ENCODE data around the gene TNRC6A.
"Not testable (repeated sequence)": the region's sequence is repeated elsewhere in the genome, so short reads cannot be mapped to it uniquely, and the experiment has no call there.

TNRC6A gene

DNA sequence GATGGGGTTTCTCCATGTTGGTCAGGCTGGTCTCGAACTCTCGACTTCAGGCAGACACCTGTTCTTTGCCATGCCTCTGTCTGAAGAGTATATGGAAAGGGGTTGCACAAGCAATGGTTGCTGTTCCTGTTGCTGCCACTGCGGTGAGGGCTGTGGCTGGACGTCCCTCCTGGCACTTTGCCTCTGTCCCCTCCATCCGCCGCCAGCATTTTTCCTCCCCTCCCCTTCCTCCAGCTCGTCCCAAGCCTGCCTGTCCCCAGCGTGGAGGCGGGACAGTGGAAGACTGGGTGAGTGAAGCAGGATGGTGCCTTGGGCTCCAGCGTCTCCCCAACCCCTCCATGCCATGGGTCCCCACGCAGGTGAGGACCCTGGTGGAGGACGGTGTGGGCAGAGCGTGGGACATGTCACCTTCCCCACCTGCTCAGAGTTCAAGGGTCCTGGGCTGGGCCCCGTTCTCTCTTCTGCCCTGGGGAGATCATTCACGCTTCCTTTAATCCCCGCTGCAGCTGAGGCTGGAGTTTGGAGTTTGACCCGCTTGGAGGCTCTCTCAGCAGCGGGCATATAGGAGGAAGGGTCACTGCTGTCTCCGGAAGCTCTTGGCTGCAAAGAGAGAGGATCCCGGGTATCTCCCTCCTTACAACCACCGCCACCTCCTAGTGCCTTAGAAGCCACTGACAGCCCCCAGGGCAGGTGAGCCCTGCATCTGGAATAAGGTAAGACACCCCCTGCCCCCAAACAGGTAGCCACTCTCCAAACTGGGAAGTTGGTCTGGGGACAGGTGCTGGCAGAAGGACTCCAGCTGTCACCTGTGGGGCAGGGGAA, 116.5 kb downstream of the TNRC6A start, which contains the start of gene SLC5A11:
SLC5A11 (plus strand) TSS at position 238 of the 822 bp plus-strand sequence. CDS start 12,681 bp downstream, outside the sequence.
- DNase-seq (ENCODE audit: low read depth), result no peak

DNA sequence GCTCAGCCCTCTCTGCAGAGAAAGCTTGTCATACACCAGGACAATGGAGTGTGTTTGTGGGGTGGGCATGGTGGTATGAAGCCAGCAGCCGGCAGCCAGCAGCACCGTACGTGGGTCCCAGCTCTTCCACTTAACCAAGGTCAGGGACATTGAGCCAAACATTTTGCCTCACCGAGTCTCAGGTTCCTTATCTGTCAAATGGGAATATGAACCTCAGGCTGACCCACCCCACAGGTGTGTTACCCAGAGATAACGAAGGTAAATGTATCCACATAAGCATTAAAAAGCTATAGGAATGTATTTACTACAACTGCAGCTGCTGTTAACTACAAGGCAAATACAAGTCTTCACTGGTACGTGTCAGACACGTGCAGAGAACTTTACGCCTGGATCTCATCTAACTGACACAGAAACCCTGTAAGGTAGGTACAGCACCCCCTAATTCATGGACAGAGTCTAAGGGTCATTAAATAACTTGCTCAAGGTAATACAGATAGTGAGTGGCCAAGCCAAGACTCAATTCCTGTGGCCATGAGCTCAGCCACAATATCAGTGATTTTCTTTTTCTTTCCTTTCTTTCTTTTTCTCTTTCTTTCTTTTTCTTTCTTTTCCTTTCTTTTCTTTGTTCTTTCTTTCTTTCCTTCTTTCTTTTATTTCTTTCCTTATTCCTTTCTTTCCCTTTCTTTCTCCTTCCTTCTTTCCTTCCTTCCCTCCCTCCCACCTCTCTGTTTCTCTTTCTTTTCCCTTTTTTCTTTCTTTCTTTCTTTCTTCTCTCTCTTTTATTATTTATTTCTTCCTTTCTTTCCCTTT, 117.3 kb downstream of the TNRC6A start:
- no peak for DNase-seq (ENCODE audit: low read depth)

DNA sequence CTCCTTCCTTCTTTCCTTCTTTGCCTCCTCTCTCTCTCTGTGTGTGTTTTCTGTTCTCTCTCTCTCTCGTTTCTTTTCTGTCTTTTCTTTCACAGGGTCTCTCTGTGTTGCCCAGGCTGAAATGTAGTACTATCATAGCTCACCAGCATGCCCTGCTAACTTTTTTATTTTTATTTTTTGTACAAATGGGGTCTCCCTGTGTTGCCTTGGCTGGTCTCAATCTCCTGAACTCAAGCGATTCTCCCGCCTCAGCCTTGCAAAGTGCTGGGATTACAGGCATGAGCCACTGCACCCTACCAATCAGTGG, 117.9 kb downstream of the TNRC6A start:
- DNase-seq (ENCODE audit: low read depth), result no peak

DNA sequence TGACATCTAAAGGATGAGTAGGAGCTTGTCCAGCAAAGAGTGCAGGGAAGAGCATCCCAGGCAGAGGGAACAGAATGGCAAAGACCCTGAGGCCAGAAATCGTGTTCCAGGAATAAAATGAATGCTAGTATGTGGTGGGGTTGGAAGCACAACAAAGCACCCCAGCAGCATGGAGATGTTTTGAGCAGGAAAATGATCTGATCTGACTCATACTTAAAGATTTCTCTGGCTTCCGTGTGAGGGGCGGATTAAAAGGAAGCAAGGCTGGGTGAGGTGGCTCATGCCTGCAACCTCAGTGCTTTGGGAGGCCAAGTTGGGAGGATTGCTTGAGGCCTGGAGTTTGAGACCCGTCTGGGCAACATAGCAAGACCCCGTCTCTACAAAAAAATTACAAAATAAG, 118.6 kb downstream of the TNRC6A start:
- no peak for DNase-seq (ENCODE audit: low read depth)

DNA sequence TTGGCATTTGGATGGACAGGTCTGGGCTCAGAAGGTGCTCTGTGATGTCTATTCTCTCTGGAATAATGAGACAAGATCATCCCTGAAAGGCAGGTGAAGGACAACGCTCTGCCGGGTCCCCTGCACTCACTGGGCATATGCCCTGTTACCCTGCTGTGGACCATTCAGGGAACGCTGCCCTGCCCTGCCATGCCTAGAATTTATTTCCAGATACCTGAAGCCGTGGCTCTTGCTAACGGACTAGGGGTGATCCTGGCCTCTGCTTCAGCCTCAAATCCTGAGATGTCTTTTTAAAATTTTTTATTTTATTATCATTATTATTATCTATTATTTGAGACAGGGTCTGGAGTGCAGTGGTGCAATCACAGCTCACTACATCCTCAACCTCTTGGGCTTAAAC, 120.2 kb downstream of the TNRC6A start:
- DNase-seq (ENCODE audit: low read depth), result no peak

DNA sequence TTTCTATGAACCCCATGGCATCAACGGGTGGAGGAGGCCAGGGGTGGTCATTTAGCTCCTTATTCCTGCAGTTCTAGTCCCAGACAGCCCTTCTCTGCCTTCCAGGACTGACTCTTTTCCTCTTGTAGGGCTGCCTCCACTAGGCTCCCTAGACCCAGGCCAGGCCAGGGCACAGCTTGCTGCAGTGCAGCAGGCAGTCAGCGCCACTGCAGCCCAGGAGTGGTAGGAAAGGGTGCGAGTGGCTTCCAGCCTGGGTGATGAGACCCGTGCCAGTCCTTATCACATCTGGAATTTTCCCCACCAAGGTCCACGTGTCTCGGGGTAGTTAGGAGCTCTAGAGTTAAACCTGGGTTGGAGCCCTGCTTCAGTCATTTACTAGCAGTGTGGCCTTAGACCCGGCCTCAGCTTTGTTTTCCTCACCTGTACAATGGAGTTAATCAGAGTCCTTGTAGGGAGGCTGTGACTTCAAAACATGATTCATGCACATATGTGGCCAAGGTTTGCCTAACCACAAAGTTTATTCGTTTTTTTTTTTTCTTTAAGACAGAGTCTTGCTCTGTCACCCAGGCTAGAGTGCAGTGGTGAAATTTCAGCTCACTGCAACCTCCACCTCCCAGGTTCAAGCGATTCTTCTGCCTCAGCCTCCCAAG, 121.0 kb downstream of the TNRC6A start:
- no peak for DNase-seq (ENCODE audit: low read depth)

DNA sequence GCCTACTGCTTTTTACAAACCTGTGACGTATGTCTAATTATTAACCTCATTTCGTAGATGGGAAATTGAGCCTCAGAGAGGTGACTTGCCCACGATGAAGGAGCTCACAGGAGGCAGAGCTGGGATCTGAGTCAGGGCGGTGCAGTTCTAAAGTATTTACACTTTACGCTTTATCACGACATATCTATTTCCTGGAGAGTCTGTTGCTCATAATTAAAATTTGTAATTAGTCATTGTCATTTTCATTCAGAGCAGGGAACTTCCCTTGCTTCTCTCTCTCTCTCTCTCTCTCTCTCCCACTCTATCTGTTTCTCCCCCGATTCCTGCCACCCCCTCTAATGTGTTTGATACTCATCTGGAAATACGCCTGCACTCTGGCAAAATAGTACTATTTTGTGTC, 122.2 kb downstream of the TNRC6A start:
- no peak for DNase-seq (ENCODE audit: low read depth)

DNA sequence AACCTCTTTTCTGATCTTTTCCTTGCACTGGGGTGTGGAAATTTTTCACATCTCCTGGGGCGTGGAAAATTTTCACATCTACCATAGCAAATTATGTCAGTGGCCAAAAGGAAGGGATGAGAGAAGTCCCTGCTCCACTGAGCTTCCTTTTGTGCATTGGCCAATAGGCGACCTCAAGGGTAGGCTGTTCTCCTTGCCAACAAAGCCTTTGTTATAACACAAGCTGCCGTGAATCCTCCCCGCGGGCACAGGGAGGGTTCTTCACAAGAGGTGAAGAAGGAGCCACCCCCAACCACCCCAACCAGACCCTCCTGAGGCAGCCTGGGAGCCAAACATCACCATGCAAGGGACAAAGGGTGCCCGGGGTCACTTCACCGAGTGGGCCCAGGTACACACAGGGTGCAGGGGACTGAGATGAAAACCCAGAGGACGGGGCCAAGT, 122.8 kb downstream of the TNRC6A start:
- DNase-seq (ENCODE audit: low read depth), result no peak

DNA sequence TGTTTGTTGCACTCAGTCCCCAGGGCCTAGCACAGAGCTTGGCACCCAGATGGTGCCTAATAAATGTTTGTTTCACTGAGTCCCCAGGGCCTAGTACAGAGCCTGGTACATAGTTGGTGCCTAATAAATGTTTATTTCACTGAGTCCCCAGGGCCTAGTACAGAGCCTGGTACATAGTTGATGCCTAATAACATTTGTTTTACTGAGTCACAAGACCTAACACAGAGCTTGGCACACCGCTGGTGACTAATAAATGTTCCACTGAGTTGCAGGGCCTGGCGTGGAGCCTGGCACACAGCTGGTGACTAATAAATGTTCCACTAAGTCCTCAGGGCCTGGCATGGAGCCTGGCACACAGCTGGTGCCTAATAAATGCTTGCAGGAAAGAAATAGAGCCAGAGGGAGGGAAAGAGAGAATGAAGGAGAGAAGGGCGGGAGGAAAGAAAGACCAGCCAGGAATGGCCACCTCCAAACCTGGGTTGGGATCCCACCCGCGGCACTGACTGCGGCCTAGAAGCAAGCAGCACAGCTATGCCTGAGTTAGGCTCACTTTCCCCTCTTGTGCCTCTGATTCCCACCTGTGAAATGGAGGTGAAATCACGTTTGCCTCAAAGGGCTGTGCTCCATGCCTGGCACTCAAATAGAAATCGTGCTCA, 123.8 kb downstream of the TNRC6A start:
- DNase-seq (ENCODE audit: low read depth), result no peak

DNA sequence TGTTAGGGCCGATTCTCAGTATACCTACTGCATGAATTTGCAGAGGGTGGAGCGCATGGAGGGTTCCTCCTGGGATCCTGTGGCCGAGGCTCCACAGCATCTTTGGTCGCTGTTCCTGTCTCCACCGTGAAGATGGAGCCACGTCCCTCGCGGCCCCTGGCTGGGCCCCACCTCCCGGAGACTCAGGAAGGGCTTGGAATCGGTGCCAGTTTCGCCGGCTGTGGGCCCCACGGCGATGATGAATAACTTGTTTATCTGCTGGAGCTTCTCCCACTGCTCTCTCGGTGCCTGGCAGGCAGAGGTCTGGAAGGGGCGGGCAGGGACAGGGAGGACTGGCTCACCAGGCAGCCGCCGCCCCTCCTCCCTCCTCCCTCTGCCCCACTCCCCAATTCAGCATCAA, 124.4 kb downstream of the TNRC6A start:
- no peak for DNase-seq (ENCODE audit: low read depth)

DNA sequence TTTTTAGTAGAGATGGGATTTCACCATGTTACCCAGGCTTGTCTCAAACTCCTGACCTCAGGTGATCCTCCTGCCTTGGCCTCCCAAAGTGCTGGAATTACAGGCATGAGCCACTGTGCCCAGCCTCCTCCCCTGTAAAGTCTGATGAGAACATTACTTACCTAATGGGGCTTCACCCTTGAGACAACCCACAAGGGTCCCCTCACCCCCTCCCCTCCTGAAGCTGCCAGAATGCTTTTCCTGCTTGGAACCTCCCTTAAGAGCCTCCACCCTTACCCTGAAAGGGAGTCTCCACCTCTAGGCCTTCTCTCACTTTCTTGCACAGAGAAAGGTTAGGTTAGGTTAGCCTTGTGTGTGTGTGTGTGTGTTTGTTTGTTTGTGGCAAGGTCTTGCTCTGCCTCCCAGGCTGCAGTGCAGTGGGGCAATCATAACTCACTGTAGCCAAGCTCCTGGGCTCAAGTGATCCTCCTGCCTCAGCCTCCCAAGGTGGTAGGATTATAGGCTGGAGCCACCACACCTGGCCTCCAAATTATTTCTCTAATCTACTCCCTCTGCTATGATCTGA, 125.2 kb downstream of the TNRC6A start:
- no peak for DNase-seq (ENCODE audit: low read depth)

DNA sequence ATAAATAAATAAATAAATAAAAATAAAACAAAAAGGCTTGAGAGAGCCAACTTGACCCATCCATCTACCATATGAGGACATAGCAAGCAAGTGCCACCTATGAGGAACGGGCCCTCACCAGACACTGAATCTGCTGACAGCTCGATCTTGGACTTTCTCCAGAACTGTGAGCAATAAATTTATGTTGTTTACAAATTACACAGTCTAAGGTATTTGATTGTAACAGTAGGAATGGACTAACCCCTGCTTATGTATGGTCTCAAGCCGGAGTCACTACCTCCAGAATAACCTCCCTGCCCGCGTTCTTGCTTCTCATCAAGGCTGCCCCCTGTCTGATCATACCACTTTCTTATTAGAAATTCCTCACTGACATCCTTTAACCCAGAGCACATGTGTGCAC, 126.2 kb downstream of the TNRC6A start:
- DNase-seq (ENCODE audit: low read depth), result no peak

DNA sequence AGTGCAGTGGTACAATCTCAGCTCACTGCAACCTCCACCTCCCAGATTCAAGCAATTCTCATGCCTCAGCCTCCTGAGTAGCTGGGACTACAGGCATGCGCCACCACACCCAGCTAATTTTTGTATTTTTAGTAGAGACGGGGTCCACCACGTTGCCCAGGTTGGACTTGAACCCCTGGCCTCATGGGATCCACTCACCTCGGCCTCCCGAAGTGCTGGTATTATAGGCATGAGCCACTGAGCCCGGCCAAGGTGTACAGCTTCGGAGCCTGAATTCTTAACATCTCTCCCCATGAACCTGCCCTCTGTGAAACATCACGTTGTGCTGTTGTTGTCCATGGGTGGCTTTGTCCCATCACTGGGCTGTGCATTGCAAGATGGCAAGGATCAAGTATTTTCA, 127.4 kb downstream of the TNRC6A start:
- DNase-seq (ENCODE audit: low read depth), result not testable (repeated sequence)

DNA sequence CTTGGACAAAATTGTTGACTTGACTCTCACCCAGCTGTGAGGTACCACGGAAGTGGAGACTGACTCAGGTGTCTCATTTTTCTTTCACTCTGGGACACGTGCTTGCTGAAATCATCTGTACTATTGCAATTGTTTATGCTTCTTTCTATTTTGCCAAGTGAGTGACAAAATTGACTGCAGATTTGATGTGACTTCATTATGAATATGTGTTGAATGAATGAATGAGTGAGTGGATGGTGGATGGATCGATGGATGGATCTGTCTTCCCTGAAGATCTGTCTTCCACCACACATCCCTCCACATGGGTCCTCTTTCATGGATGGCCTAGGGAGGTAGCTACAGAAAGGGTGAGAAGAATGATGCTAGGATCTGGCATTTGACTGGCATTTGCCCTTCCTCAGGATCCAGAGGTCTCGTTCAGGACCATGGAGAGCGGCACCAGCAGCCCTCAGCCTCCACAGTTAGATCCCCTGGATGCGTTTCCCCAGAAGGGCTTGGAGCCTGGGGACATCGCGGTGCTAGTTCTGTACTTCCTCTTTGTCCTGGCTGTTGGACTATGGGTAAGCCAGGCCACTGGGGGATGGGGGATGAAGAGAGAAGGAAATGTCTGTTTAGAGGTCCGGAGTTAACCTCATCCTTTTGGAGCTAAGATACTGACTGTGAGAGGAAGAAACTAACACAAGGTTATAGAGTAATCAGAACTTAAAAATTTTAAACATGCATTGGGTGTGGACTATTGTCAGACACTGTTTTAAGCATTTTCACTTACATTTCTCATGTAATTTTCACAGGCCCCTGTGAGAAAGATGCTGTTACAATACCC, 129.0 kb downstream of the TNRC6A start:
- no peak for DNase-seq (ENCODE audit: low read depth)

DNA sequence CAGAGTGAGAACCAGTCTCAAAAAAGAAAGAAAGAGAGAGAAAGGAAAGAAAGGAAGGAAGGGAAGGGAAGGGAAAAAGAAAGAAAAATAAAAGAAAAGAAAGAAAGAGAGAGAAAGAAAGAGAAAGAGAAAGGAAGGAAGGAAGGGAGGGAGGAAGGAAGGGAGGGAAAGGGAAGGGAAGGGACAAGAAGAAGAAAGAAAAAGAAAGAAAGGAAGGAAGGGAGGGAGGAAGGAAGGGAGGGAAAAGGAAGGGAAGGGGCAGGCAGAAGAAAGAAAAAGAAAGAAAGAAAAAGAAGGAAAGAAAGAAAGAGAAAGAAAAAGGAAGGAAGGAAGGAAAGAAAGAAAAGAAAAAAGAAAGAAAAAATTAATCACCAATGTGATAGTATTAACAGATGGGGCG, 132.0 kb downstream of the TNRC6A start:
- DNase-seq (ENCODE audit: low read depth), result no peak

DNA sequence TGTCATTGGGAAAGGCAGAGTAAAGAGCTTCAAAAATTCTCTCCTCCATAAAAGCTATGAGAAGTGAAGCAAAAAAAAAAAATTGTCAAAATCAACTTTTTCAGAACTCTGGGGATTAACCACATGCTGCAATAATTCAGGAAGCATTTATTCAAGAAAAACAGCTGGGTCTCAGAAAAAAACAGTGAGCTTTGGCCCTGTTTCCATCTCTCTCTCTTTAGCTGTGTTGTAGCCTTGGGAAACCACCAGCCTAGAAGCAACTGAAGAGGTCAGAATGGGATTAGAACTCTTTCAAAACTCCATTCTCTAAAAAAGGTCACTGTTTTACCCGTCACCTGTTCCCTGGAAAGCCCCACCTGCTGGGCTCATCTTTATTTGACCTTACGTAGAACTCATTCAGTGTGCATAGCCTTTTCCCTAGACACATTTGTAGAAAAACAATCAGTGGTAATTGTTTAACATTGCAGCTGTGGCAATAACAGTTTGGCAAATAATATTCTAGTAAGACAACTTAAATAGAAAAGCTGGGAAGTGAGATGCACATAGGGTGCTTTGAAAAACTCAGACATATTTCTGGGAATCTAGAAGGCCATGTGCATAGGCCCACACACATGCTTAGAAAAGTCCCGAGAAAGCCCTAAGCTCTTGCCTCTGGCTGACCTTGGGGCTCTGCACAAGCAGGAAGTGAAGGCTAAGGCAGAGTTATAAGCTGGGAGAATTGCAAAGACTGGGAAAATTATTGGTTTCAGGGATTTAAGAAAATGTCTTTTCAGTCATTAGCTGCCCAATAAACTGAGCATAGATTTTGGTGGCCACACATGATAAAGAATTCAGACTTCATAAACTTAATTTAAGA, 134.4 kb downstream of the TNRC6A start:
- no peak for DNase-seq (ENCODE audit: low read depth)

DNA sequence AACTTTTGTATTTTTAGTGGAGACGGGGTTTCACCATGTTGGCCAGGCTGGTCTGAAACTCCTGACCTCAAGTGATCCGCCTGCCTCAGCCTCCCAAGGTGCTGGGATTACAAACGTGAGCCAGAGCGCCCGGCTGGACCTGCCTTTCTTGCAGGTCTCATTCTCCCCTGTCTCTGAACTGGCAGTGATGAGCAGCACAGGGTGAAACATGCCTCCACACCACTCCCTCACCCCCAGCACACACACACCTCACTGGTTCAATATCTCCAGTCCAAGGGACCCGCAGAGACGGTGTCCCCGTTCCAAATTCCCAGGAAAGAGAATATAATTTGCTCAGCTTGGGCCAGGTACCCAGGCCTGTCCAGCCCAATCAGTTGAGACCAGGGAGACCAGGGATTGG, 139.6 kb downstream of the TNRC6A start:
- no peak for DNase-seq (ENCODE audit: low read depth)

DNA sequence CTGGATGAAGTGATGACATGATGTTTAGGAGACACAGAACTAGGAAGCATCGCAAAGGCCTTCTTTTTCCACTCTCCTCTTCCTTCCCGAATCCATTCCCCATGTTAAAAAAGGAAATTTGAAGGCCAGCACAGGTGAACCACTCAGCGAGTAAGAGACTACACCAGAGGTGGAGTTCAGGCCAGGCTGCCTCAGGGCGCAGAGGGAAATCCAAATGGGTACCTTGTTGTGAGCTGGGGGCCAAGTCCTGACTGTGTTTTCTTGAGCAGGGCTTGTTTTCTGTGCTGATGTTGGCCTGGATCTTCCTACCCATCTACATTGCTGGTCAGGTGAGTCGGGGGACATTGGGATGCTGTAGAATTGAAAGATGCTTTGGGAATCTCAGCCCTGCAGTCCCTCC, 142.4 kb downstream of the TNRC6A start:
- DNase-seq (ENCODE audit: low read depth), result no peak

DNA sequence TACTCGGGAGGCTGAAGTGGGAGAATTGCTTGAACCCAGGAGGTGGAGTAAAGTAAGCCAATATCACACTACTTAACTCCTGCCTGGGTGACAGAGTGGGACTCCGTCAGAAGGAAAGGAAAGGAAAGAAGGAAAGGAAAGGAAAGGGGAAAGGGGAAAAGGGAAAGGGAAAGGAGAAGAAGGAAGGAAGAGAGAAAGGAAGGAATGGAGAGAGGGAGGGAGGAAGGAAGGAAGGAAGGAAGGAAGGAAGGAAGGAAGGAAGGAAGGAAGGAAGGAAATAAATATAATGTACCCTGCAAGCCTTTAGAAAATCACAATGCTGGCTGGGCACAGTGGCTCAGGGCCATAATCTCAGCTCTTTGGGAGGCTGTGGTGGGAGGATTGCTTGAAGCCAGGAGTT, 143.6 kb downstream of the TNRC6A start:
- DNase-seq (ENCODE audit: low read depth), result no peak

DNA sequence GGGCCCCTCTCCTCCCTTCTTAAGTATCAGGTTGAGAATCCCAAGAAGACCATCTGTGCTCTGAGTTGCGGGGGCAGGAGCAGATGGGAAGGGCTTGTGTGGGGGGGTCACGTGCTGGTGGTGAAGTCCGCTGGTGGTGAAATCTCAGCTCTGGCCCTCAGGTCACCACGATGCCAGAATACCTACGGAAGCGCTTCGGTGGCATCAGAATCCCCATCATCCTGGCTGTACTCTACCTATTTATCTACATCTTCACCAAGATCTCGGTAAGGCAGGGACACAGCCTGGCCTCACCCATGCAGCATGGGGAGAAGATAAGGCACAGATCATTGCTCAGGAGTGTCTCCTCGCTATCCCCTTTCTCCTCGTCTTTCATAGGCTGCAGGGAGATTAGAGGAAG, 146.0 kb downstream of the TNRC6A start:
- no peak for DNase-seq (ENCODE audit: low read depth)

All from GM04503 (cell line).